ENCODE measurements around the gene RDX.
"Not testable (repeated sequence)": the region's sequence is repeated elsewhere in the genome, so short reads cannot be mapped to it uniquely, and the experiment has no call there.

The RDX gene

GRCh38 chr11:110235966-110236365 is 60.4 kb downstream of the RDX start:
- no peak overlapping the region for H3K4me3 Mint-ChIP-seq
- no peaks in the 10 kb centered on the region for H3K9me3 Mint-ChIP-seq
- no peaks in the 10 kb centered on the region for H3K27me3 Mint-ChIP-seq
- H3K4me1 Mint-ChIP-seq (ENCODE audit: low read depth), result peaks cover 5% of the 10 kb centered on the region
- no peak overlapping the region for H3K27ac Mint-ChIP-seq
- intact Hi-C loops (cut with micrococcal nuclease), result no loop called here
- peaks cover 78% of the 10 kb centered on the region for H3K36me3 Mint-ChIP-seq (ENCODE audit: low read depth)

GRCh38 chr11:110230377-110230776 is 66.0 kb downstream of the RDX start:
- no peaks in the 10 kb centered on the region for H3K9me3 Mint-ChIP-seq
- H3K4me1 Mint-ChIP-seq (ENCODE audit: low read depth), result no peaks in the 10 kb centered on the region
- H3K27me3 Mint-ChIP-seq, result no peaks in the 10 kb centered on the region
- H3K27ac Mint-ChIP-seq, result no peak overlapping the region
- peaks cover 57% of the 10 kb centered on the region for H3K36me3 Mint-ChIP-seq (ENCODE audit: low read depth)
- H3K4me3 Mint-ChIP-seq, result no peak overlapping the region
- intact Hi-C loops (cut with micrococcal nuclease), result no loop called here

- intact Hi-C loops (cut with micrococcal nuclease), result no loop called here
- no peak overlapping the region for H3K4me3 Mint-ChIP-seq
- H3K27ac Mint-ChIP-seq, result no peak overlapping the region
- H3K27me3 Mint-ChIP-seq, result no peaks in the 10 kb centered on the region
- H3K4me1 Mint-ChIP-seq (ENCODE audit: low read depth), result no peaks in the 10 kb centered on the region
- H3K9me3 Mint-ChIP-seq, result no peaks in the 10 kb centered on the region
- peaks cover 9% of the 10 kb centered on the region for H3K36me3 Mint-ChIP-seq (ENCODE audit: low read depth)
Observed at GRCh38 chr11:110219006-110219785, 77.2 kb downstream of the RDX start.

GRCh38 chr11:110217936-110218335 is 78.5 kb downstream of the RDX start:
- Mint-ChIP-seq H3K4me1 (ENCODE audit: low read depth) (no peaks in the 10 kb centered on the region), H3K36me3 (ENCODE audit: low read depth) (peaks cover 9% of the 10 kb centered on the region), H3K27me3 (no peaks in the 10 kb centered on the region), H3K4me3 (no peak overlapping the region), H3K27ac (no peak overlapping the region), H3K9me3 (no peaks in the 10 kb centered on the region)
- intact Hi-C loops (cut with micrococcal nuclease), result no loop called here

- intact Hi-C loops (cut with micrococcal nuclease), result no loop called here
- Mint-ChIP-seq H3K27ac (no peak overlapping the region), H3K9me3 (no peaks in the 10 kb centered on the region), H3K4me1 (ENCODE audit: low read depth) (no peaks in the 10 kb centered on the region), H3K27me3 (no peaks in the 10 kb centered on the region), H3K36me3 (ENCODE audit: low read depth) (peaks cover 9% of the 10 kb centered on the region), H3K4me3 (no peak overlapping the region)
Observed at GRCh38 chr11:110217223-110217877, 79.1 kb downstream of the RDX start.

- intact Hi-C loops (cut with micrococcal nuclease); H3K27me3 Mint-ChIP-seq; H3K27ac Mint-ChIP-seq; H3K36me3 Mint-ChIP-seq (ENCODE audit: low read depth); H3K4me1 Mint-ChIP-seq (ENCODE audit: low read depth); H3K9me3 Mint-ChIP-seq: not testable (repeated sequence)
- peak overlapping the region; percentile 34 for H3K4me3 Mint-ChIP-seq
Observed at GRCh38 chr11:110209313-110209694, 87.1 kb downstream of the RDX start.

GRCh38 chr11:110208678-110209312 is 87.6 kb downstream of the RDX start:
- H3K36me3 Mint-ChIP-seq (ENCODE audit: low read depth); H3K27me3 Mint-ChIP-seq; H3K9me3 Mint-ChIP-seq; H3K4me1 Mint-ChIP-seq (ENCODE audit: low read depth); H3K27ac Mint-ChIP-seq; intact Hi-C loops (cut with micrococcal nuclease): not testable (repeated sequence)
- peak overlapping the region; percentile 34 for H3K4me3 Mint-ChIP-seq

GRCh38 chr11:110207123-110207522 is 89.3 kb downstream of the RDX start:
- no peak overlapping the region for H3K4me3 Mint-ChIP-seq
- intact Hi-C loops (cut with micrococcal nuclease), result no loop called here
- H3K27me3 Mint-ChIP-seq, result peaks cover 3% of the 10 kb centered on the region
- H3K27ac Mint-ChIP-seq, result no peak overlapping the region
- H3K4me1 Mint-ChIP-seq (ENCODE audit: low read depth), result no peaks in the 10 kb centered on the region
- H3K9me3 Mint-ChIP-seq, result no peaks in the 10 kb centered on the region
- no peaks in the 10 kb centered on the region for H3K36me3 Mint-ChIP-seq (ENCODE audit: low read depth)

- peaks cover 1% of the 10 kb centered on the region for H3K27me3 Mint-ChIP-seq
- H3K4me3 Mint-ChIP-seq, result no peak overlapping the region
- intact Hi-C loops (cut with micrococcal nuclease), result loop anchor here (1.0 to 5.0 kb wide), 4 partner anchors 166 to 254 kb away; no protein-coding TSS in a partner anchor
- no peaks in the 10 kb centered on the region for H3K4me1 Mint-ChIP-seq (ENCODE audit: low read depth)
- H3K27ac Mint-ChIP-seq, result no peak overlapping the region
- H3K9me3 Mint-ChIP-seq, result no peaks in the 10 kb centered on the region
- no peaks in the 10 kb centered on the region for H3K36me3 Mint-ChIP-seq (ENCODE audit: low read depth)
Observed at GRCh38 chr11:110200836-110201235, 95.6 kb downstream of the RDX start.

GRCh38 chr11:110200241-110200640 is 96.2 kb downstream of the RDX start:
- H3K36me3 Mint-ChIP-seq (ENCODE audit: low read depth), result no peaks in the 10 kb centered on the region
- no peak overlapping the region for H3K27ac Mint-ChIP-seq
- no peaks in the 10 kb centered on the region for H3K9me3 Mint-ChIP-seq
- H3K4me1 Mint-ChIP-seq (ENCODE audit: low read depth), result no peaks in the 10 kb centered on the region
- H3K27me3 Mint-ChIP-seq, result peaks cover 1% of the 10 kb centered on the region
- intact Hi-C loops (cut with micrococcal nuclease), result loop anchor here (2.0 to 5.0 kb wide), 2 partner anchors 167 to 253 kb away; no protein-coding TSS in a partner anchor
- H3K4me3 Mint-ChIP-seq, result no peak overlapping the region

GRCh38 chr11:110199184-110199981 is 97.0 kb downstream of the RDX start:
- Mint-ChIP-seq H3K27me3 (peaks cover 1% of the 10 kb centered on the region), H3K4me1 (ENCODE audit: low read depth) (no peaks in the 10 kb centered on the region), H3K4me3 (no peak overlapping the region), H3K36me3 (ENCODE audit: low read depth) (no peaks in the 10 kb centered on the region), H3K9me3 (no peaks in the 10 kb centered on the region), H3K27ac (no peak overlapping the region)
- intact Hi-C loops (cut with micrococcal nuclease), result no loop called here

- H3K36me3 Mint-ChIP-seq (ENCODE audit: low read depth), result no peaks in the 10 kb centered on the region
- H3K27ac Mint-ChIP-seq, result no peak overlapping the region
- intact Hi-C loops (cut with micrococcal nuclease), result no loop called here
- H3K27me3 Mint-ChIP-seq, result peaks cover 1% of the 10 kb centered on the region
- peaks cover 7% of the 10 kb centered on the region for H3K4me1 Mint-ChIP-seq (ENCODE audit: low read depth)
- no peak overlapping the region for H3K4me3 Mint-ChIP-seq
- H3K9me3 Mint-ChIP-seq, result no peaks in the 10 kb centered on the region
Observed at GRCh38 chr11:110198031-110198729, 98.2 kb downstream of the RDX start.

- H3K27ac Mint-ChIP-seq, result no peak overlapping the region
- no peaks in the 10 kb centered on the region for H3K9me3 Mint-ChIP-seq
- no peak overlapping the region for H3K4me3 Mint-ChIP-seq
Observed at GRCh38 chr11:110196884-110197420, 99.5 kb downstream of the RDX start.

More at GRCh38 chr11:110196884-110197420, 99.5 kb downstream of the RDX start:
- H3K27me3 Mint-ChIP-seq, result no peaks in the 10 kb centered on the region
- H3K36me3 Mint-ChIP-seq (ENCODE audit: low read depth), result no peaks in the 10 kb centered on the region
- peaks cover 7% of the 10 kb centered on the region for H3K4me1 Mint-ChIP-seq (ENCODE audit: low read depth)
- intact Hi-C loops (cut with micrococcal nuclease), result no loop called here

Measured in dendritic cell treated with granulocyte-macrophage colony-stimulating factor and Interleukin-4, amounts not matched to agents 40 ng/mL and 50 ng/mL, for 4 days (primary cell).